ENCODE measurements around the gene DTNBP1.

The DTNBP1 gene

GRCh38 chr6:15662326-15663129 lies at the start of gene DTNBP1:
DTNBP1 (minus strand) TSS chr6:15663028; CDS start chr6:15662869, 159 bp downstream.
- peak; percentile 63 for DNase-seq (ENCODE audit: low read depth)

DNA sequence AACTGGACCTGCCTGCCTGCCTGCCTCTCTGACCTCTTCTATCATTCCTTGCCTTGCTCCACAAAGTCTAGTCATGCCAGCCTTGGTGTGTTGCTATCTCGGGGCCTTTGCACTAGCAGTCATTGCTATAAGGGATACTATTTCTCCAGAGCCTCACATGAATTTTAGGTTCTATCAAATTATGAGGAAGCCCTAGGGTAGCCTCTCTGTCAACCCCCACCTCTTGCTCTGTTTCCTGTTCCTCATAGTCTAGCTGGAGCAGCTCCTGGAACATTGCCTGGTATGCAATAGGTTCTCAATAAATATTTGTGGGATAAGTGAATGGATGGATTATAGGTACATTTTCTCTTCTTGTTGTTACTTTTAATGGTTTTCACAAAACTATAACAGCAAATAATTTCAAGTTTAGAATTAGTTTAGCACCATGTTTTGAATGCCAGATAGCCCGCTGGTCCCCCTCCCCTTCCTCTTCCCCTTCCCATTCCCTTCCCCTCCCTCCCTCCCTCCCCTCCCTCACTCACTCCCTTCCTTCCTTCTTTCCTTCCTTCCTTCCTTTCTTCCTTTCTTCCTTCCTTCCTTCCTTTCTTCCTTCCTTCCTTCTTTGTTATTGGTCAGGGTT lies 46.9 kb upstream of the DTNBP1 start:
- no peak for DNase-seq (ENCODE audit: low read depth)

DNA sequence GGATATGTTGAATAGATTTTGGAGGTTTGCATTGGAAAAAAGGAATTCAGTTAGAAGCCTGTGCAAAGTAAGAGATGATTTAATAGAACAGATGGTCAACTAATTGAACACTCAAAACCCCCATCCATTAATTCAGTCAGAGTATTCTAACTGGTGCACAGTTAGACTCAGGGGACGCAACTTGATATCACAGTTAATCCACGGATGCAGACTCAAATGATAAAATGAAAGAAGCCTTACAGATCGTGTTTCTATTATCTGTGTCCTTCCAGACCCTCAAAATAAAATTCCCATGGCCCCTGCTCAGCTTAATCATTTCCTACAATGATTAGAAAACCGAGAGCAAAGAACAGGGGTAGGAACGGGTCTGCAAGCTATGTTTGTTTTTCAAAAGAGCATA lies 45.4 kb upstream of the DTNBP1 start:
- DNase-seq (ENCODE audit: low read depth): no peak

- no peak for DNase-seq (ENCODE audit: low read depth)
Observed at GRCh38 chr6:15705981-15706380, 43.2 kb upstream of the DTNBP1 start.

- no peak for DNase-seq (ENCODE audit: low read depth)
Observed at GRCh38 chr6:15698471-15698870, 35.6 kb upstream of the DTNBP1 start.

GRCh38 chr6:15697895-15698294 lies 35.1 kb upstream of the DTNBP1 start:
- no peak for DNase-seq (ENCODE audit: low read depth)

DNA sequence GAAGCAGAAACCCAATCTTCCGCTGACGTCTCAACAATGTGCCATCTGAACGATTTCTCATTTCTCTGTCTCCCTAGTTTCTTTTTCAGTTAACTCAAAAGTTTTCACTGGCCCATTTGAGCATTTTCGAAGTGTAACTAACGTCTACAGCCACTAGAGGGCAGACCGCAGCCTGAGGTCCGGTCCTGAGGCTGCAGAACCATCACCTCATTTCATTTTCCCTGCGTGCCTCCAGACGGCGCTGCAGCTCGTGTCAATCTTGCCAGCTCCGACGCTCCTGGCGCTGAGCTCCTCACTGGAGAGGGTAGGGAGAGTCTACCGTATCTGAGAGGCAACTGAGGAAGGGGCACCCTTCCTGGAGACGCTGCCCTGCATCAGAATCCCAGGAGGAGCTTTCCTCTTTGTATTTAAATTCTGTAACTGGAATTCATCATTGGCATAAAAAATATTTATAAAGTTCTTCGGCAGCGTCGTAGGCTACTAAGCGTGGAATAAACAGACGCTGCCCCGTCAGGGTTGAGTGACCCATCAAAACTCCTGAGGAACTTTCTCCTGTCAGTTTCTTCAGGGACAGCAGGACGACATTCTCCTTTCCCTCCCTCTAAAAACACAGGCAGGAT lies 28.5 kb upstream of the DTNBP1 start:
- DNase-seq (ENCODE audit: low read depth): peak; percentile 86

DNA sequence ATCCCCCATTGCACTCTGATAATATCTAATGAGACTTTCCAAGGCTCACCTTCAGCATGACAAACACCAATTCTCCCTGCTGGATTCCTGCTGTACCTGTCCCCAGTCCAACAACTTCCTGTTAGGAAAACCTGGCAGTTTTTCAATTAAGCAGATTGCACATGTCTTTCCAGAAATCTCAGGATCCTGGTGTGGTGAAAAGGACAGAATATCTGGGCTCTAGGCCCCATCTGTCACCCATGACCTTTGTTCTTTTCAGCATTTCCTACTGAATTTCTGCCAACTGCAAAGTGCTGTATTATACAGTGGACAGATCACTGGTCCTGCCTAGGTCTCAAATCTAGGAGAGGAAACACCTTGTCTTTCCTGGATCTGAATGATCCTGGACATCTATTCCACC lies 27.7 kb upstream of the DTNBP1 start:
- DNase-seq (ENCODE audit: low read depth): no peak

- DNase-seq (ENCODE audit: low read depth): no peak
Observed at GRCh38 chr6:15689586-15690482, 27.0 kb upstream of the DTNBP1 start.

DNA sequence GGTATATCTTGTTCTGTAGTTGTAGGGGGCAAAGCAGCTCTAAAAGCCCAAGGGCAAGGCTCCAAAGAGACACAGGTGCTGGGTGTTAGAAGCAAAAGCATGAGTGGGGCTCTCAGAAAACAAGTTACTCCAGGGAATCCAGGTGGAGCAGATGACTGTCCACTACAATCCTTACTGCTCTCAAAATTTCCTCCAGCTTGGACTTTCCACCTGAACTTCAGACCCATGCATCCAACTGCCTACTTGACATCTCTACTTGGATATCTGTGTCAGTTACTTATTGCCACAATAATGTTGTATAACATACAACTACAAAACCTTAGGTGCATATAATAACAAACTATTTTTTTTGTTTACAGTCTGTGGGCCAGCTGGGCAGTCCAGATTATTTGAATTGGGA lies 22.8 kb upstream of the DTNBP1 start:
- no peak for DNase-seq (ENCODE audit: low read depth)

DNA sequence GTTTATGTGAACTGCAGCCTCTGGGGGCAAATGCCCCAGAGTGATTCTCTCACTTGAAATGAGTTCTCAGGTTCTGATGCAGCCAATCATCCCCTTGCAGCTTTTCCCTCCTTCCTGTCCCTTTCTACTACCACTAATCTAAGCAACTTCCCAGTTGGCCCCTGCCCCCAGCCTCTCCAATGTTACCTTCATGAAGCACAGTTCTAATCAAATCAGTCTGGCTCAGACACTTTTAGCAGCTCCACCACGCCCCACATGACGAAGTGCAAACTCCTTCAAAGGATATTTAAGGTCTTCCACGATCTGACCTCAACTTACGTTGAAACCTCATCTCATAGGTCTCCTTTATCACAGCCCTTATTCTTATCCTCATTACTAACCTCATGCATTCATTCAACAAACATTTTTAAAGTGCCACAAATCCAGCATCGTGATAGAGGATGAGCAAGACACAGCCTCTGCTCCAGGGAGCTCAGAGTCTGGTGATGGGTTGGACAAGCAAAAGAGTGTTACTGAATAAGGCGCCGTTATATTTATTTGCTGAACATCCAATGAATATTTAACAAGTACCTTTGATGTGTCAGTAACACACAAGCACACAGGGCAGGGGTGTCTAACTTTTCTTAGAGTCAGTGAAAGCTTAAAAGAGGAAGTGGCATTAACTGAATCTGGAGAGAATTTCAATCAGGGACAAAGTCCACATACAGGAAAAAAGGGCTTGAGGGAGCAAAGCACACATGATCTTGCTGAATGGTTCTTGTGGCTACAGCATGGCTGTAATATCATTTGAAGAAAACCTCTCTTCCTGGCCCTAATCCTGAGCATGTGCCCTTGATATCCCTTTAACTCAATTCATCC lies 20.4 kb upstream of the DTNBP1 start:
- DNase-seq (ENCODE audit: low read depth): no peak

DNA sequence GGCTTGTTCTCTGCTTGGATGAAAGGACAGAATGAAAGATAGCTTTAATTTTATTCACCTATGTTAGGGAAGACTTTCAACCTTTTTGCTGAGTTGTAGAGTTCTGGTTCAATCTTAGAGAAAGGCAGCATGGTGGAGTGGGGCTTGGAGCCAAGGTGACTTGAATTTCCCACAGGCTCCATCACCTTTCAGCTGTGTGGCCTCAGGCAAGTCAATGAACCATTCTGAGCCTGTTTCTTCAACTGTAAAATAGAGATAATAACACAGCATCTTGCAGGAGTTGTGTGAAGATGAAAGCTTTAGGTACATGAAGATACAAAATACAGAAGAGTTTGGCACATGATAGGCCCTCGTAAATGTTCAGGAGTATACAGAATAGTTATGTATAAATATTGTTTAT lies 19.1 kb upstream of the DTNBP1 start:
- DNase-seq (ENCODE audit: low read depth): no peak

GRCh38 chr6:15678514-15678913 lies 15.7 kb upstream of the DTNBP1 start:
- DNase-seq (ENCODE audit: low read depth): no peak

DNA sequence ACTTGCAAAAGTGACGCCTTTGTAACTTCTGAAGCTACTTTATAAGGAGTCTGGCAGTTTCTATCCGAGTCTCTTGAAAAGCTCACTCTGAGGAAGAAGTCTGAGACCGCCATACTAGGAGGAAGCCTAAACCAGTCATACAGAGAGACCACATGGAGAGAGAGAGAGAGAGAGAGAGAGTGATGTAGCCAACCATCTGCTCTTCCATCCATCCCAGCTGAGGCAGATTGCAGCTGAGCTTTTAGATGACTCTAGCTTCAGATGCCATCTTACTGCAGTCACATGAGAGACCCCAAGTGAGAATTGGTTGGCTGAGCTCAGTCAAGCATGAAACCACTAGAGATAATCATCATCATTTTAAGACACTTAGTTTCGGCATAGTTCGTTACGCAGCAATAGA lies 15.0 kb upstream of the DTNBP1 start:
- DNase-seq (ENCODE audit: low read depth): no peak

GRCh38 chr6:15675536-15676220 lies 12.8 kb upstream of the DTNBP1 start:
- DNase-seq (ENCODE audit: low read depth): no peak

- DNase-seq (ENCODE audit: low read depth): no peak
Observed at GRCh38 chr6:15674690-15675386, 12.0 kb upstream of the DTNBP1 start.

GRCh38 chr6:15673666-15674065 lies 10.8 kb upstream of the DTNBP1 start:
- no peak for DNase-seq (ENCODE audit: low read depth)

GRCh38 chr6:15672818-15673217 lies 10.0 kb upstream of the DTNBP1 start:
- no peak for DNase-seq (ENCODE audit: low read depth)

DNA sequence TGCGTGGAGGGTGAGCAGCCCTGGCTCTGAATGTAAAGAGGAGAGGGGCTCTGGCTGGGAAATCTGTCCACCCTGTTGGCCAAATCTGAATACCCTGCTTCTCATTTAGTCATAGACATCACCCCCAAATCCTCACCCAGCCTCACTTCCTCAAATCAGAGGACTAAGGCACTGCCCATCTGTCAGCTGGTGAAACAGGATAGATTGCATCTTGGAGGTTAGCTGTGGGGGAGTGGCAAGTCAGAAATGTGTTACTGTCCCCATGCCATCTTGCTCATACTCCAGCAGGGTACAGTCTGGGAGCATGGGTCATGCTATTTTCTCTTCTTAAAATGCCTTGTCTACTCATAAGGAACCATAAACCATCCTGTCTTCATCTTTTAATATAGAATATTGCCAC lies 9.5 kb upstream of the DTNBP1 start:
- DNase-seq (ENCODE audit: low read depth): no peak

DNA sequence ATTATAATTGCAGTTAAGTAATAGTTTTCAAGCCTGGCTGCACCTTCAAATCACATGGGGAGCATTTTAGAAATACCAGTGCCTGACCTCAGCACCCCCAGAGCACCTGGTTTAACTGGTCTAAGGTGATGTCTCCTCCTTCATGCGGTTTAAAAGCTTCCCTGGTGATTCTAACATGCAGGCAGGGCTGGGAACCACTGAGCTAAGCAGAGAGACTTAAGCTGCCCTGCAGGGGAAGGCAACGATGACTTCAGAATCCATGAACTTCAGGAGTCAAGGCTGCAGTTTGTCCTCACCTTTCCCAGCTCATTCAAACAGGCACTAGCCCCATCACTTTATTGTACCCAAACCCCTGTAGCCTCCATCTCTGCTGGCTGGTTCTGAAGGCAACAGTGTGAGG lies 6.1 kb upstream of the DTNBP1 start:
- no peak for DNase-seq (ENCODE audit: low read depth)

All from iris pigment epithelial cell (primary cell).